ENCODE results near the gene ACER1. TPM values are rescaled to one million over a fixed set of nuclear protein-coding genes. Genes with fewer than 3 reads are reported as not detected.

ACER1 gene
- total and polyA plus RNA-seq, 8 donors: 0.15 to 0.30 TPM; not detected in 6

DNA sequence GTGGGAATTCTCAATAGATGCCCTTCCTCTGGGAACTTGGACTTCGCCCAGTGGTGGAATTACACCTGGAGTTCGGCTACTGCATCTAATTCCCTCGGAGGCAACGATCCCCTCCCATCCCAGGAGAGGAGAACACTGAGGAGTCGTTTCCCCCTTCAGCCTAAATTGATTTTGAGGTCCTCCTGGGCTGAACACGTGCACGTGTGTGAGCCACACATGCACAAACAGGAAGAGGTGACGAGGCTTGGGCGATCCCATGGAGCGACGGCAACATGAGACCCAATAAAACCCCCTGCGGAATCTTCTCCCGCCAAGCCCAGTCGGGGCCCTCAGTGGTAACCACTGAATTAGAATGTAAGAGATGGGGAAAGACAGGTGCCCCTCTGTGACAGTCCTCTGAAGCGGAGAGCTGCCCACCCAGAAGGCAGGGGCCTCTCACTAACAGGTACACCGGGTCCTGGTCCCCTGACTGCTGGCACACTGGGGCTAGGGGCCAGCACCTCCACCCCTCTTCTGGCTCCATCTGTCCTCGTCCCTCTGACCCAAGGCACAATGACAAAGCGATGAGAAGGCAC lies 58.2 kb downstream of the ACER1 start:
- intact Hi-C loops (cut with DNase I): no loop called here
- H3K9me3 ChIP-seq: no peaks in the 10 kb centered on the region
- H3K36me3 ChIP-seq: peaks cover 0 to 4% of the 10 kb centered on the region in 2 donors
- H3K27ac ChIP-seq: peak overlapping the region; percentile 85 to 94
- H3K4me1 ChIP-seq: peaks cover 69 to 90% of the 10 kb centered on the region in 2 donors
- no peak overlapping the region for H3K4me3 ChIP-seq
- ATAC-seq (no peak), DNase-seq (no peak)
- no peaks in the 10 kb centered on the region for H3K27me3 ChIP-seq
- TF ChIP-seq, protein P1, sequence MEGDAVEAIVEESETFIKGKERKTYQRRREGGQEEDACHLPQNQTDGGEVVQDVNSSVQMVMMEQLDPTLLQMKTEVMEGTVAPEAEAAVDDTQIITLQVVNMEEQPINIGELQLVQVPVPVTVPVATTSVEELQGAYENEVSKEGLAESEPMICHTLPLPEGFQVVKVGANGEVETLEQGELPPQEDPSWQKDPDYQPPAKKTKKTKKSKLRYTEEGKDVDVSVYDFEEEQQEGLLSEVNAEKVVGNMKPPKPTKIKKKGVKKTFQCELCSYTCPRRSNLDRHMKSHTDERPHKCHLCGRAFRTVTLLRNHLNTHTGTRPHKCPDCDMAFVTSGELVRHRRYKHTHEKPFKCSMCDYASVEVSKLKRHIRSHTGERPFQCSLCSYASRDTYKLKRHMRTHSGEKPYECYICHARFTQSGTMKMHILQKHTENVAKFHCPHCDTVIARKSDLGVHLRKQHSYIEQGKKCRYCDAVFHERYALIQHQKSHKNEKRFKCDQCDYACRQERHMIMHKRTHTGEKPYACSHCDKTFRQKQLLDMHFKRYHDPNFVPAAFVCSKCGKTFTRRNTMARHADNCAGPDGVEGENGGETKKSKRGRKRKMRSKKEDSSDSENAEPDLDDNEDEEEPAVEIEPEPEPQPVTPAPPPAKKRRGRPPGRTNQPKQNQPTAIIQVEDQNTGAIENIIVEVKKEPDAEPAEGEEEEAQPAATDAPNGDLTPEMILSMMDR (IDR thresholded peaks at IDR 0.05): no peak

DNA sequence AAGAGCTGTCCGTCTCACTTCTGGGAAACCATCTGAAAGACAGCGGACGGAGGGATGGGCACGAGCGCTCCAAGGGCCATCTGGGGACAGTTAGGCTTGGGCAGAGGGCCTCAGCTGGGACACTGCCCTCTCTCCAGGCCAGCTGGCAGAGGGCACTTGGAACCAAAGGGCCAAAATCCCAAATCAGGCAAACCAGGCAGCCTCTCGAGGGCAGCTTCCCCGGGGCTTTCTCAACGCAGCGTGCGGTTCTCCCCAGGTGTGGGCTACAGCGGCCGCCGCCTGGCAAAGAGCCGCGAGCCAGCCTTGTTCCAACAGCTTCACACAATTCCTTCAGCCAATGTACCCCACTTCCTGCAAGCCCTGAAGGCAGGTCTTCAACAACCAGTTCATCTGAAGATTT lies 58.7 kb downstream of the ACER1 start:
- Histone ChIP-seq H3K4me3 (peak overlapping the region in 1 of 2 donors; percentile 24), H3K27me3 (no peaks in the 10 kb centered on the region), H3K4me1 (peaks cover 72 to 94% of the 10 kb centered on the region in 2 donors), H3K27ac (peak overlapping the region; percentile 85 to 94), H3K9me3 (no peaks in the 10 kb centered on the region), H3K36me3 (peaks cover 0 to 9% of the 10 kb centered on the region in 2 donors)
- ATAC-seq: no peak
- no peak for DNase-seq
- TF ChIP-seq, protein P1 (IDR thresholded peaks at IDR 0.05): no peak
- intact Hi-C loops (cut with DNase I): no loop called here

DNA sequence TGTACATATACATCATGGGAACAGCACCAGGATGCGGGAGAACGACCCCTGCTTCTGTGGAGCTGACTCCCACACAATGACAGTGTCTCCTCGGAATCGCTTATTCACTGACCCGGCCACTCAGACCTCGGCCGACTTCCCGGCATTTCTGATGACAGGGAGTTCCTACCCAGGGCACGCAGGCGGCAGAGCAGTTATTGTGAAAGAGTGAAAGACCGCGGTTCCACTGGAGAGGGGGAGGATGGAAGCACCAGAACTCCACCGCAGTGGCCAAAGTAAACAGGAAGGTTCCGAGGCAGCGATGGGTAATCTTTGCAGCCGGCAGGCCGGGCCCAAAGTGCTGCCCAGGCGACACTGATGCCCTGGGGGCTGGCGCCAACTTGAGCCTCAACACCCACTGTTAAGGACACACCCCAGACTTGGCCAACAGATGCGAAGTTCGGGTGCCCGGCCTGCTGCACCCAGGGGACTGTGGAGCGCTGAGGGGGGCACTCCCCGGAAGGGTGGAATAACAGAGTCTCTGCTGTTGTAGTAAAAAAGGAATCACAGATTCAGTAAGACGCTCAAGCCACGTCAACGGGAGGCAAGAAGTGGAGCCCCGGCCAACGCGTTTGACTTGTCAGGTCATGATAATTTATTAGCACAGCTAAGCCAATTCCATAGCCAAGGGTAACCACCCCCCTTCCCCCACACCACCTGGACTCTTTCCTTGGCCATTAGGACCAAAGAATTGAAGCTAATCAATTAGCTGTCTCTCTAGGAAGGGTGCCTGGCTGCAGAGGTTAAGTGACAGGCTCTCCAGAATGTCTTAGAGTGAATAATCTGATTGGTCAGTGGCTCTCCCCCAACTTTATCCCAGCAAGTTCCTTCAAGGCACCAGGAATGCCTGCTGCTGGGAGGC lies 59.5 kb downstream of the ACER1 start:
- no peaks in the 10 kb centered on the region for H3K27me3 ChIP-seq
- H3K4me1 ChIP-seq: peaks cover 79 to 99% of the 10 kb centered on the region in 2 donors
- peaks cover 0 to 17% of the 10 kb centered on the region in 2 donors for H3K36me3 ChIP-seq
- H3K27ac ChIP-seq: peak overlapping the region; percentile 85 to 94
- H3K9me3 ChIP-seq: no peaks in the 10 kb centered on the region
- DNase-seq (peak in 3 of 4 donors; percentile 64 to 90 (median 88)), ATAC-seq (peak; percentile 78)
- TF ChIP-seq, protein P1 (IDR thresholded peaks at IDR 0.05): no peak
- H3K4me3 ChIP-seq: peak overlapping the region in 1 of 2 donors; percentile 24
- intact Hi-C loops (cut with DNase I): no loop called here

DNA sequence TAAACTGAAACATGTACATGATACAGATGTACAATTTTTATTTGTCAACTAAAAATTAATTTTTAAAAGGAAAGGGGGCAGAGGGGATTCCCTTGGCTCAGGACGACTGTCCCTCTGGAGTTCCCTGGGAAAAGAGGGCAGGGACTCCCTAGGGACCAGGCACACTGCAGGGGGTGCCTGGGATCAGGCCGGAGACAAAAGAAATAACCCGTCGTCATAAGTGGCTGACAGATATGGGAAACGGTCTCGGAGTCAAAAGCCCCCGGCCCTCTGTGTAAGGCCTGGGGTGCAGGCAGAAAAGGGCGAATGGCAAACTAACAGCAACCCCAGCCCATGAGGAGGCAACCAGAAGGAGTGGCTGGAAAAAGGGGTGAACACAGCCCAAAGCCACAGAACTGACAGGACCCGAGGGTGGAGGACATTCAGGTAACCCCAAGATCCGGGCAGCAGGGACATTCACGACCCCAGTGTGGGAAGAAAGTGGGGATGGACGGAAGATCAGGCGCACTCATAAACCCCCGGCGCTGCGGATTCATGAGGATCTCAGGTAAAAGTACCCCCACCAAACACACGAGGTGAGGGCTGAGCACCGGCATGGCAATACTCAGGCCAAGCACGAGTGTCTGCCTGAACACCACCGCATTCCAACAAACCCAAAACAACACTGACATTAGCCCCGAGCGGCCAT lies 60.4 kb downstream of the ACER1 start:
- DNase-seq (no peak), ATAC-seq (no peak)
- Histone ChIP-seq H3K4me1 (peaks cover 78 to 99% of the 10 kb centered on the region in 2 donors), H3K36me3 (peaks cover 0 to 23% of the 10 kb centered on the region in 2 donors), H3K27ac (peak overlapping the region; percentile 85 to 94), H3K27me3 (no peaks in the 10 kb centered on the region), H3K9me3 (no peaks in the 10 kb centered on the region), H3K4me3 (peak overlapping the region in 1 of 2 donors; percentile 24)
- intact Hi-C loops (cut with DNase I): no loop called here
- TF ChIP-seq, protein P1 (IDR thresholded peaks at IDR 0.05): no peak

Data from left lung (tissue), 10 donors.